GM19438 (cell line): ENCODE data around the gene PHF19.

Experiments used
- ATAC-seq: cut with Tn5 transposase; IDR thresholded peaks from one replicate; pipeline ENCODE4 v1.9.1; 2021; ENCODE audit warnings: low read depth; ENCODE audit not compliant: unreplicated experiment

Gene PHF19

GRCh38 chr9:120876842-120877240 lies at the start of gene PHF19:
PHF19 (minus strand) TSS chr9:120877188; CDS start chr9:120874741, 2,447 bp downstream.
- ATAC-seq, result peak; percentile 11

GRCh38 chr9:120926397-120926928 lies 49.5 kb upstream of the PHF19 start, which contains the start of gene TRAF1:
TRAF1 (minus strand) TSS chr9:120926796; CDS start chr9:120926075, 721 bp downstream.
- no peak for ATAC-seq

GRCh38 chr9:120925535-120926396 lies 48.8 kb upstream of the PHF19 start:
- ATAC-seq, result no peak

DNA sequence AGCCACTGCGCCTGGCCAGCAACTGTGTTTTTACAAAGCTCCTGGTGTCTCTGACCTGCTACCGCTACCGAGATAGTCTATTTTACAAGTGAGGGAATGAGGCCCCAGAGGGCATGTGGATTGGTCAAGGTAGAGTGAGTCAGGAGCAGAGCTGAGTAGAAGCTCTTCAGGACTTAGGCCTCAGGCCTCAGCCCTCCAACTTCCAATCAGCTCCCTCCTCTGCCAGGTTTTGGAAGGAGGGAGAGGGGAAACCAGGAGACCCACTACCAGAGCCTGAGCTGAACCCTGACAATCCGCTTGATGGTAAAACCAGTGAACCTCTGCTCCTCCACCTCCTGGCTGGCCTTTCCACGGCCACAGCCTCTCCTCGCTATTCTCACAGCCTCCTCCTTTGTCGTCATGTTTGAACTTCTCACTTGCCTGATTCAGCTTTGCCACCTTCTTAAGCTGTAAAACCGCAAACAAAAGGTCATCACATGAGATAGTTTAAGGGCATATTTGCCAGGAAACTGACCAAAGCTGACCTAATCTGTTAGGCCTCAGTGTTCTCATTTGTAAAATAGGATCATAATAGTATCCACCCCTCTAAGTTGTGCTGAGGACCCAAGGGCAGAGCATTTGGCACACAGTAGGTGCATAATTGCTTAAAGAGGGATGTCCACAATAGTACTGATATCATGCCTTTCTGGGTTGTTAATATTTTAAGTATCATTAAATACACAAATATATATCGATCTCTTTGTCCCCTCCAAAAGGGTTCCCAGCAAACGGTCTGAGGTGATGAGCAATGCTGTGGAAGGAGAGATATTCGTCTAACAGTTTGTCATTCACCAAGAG lies 47.9 kb upstream of the PHF19 start:
- no peak for ATAC-seq

DNA sequence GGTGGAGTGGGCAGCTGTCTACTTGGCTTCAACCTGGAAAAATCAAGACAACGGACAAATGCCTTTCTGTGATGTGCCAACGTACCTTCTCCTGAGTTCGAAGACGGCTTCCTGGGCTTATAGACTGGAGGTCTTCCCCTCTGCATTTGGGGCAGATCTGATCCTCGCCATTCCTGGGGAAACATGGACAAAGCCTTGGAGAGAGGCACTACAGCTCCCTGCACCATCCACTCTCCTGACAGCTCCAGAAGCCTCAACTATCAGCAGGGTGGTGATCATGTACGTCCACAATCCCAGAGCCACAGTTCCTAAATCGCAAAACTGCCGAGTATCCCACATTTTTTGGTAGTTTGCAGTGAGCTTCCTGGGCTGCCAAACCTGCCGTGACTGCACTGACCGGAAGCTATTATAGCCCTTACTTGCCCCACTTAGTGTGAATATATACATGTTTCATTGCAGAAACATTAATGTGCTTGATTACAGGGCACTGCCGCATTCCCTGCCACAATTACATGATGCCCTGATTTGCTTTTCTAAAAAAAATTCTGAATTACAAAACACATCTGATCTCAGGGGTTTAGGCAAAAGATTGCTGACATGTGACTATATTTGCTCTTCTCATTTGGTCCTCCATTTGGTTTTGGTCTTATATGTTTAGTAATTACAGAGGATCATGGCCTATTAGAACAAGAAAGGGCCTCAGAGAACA lies 46.8 kb upstream of the PHF19 start:
- no peak for ATAC-seq

- no peak for ATAC-seq
Measured at GRCh38 chr9:120922404-120923195, 45.6 kb upstream of the PHF19 start.

DNA sequence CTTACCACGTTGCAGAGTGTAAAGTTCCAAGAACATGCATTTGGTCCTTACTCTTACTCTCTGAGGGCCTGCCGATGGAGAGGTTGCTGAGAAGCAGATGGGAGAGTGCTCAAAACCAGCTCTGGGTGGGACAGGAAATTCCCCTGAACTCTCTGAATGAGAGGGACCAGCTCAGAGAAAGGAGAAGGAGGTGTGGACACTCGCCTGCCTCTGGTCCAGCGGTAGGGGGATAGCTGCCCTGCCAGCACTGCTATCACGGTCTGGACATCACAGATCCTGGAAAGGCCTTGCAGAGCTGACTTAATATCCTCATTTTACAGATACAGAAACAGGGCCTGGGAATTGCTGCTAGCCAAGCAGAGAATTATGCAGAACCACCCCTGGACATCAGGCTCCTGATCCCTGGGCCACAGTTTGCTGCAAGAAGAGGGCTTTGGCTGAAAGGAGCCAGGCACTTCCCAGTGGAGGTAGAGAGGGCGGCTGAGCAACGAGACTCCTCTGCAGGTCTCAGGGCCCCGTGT lies 44.7 kb upstream of the PHF19 start:
- no peak for ATAC-seq

DNA sequence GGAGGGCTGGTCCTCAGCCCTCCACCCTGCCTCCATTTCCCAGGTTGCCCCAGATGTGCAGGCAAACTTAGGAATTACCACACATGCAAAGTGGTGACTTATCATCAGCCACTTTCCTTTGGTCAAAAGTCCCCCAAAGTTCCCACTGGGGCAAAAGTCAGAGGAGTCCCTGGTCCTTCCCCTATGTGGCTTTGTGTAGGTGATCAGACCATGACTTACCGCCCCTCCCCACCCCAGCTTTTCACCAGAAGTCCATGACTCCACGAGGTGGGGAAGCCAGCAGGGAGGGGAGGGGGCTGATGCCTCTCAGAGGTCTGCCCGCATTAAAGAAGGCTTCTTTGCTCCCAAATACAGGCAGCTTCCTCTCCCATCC lies 43.8 kb upstream of the PHF19 start:
- ATAC-seq, result no peak

GRCh38 chr9:120919843-120920805 lies 43.1 kb upstream of the PHF19 start:
- no peak for ATAC-seq

GRCh38 chr9:120918931-120919842 lies 42.2 kb upstream of the PHF19 start:
- ATAC-seq, result no peak

- ATAC-seq, result no peak
Measured at GRCh38 chr9:120917929-120918762, 41.2 kb upstream of the PHF19 start.

- no peak for ATAC-seq
Measured at GRCh38 chr9:120916991-120917880, 40.2 kb upstream of the PHF19 start.

GRCh38 chr9:120916588-120916987 lies 39.6 kb upstream of the PHF19 start:
- ATAC-seq, result no peak

- ATAC-seq, result no peak
Measured at GRCh38 chr9:120915854-120916470, 39.0 kb upstream of the PHF19 start.

DNA sequence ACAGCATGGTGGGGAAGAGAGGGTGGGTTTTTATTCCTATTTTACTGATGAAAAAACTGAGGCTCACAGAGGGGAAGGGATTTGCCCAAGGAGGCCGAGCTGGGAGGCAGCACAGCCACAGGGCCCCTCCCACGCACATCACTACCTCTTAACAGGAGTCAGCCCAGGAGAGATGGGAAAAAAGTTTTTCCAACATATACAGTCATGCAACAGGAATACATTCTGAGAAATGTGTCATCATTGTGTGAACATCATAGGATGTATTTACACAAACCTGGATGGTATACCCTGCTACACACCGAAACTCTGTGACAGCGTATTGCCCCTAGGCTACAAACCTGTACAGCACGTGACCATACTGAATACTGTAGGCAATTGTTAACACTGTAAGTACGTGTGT lies 38.0 kb upstream of the PHF19 start:
- no peak for ATAC-seq
